GF-D8 (cell line): ENCODE measurements around the gene HNMT.
"Not testable (repeated sequence)": the region's sequence is repeated elsewhere in the genome, so short reads cannot be mapped to it uniquely, and the experiment has no call there.

Experiments used
- DNase-seq: peaks from one replicate; lab custom pipeline; 2025; lab: John Stamatoyannopoulos, UW

HNMT gene

GRCh38 chr2:137975280-137976271, 11.3 kb downstream of the HNMT start:
- DNase-seq, result no peak

GRCh38 chr2:137976274-137976673, 12.0 kb downstream of the HNMT start:
- no peak for DNase-seq

DNA sequence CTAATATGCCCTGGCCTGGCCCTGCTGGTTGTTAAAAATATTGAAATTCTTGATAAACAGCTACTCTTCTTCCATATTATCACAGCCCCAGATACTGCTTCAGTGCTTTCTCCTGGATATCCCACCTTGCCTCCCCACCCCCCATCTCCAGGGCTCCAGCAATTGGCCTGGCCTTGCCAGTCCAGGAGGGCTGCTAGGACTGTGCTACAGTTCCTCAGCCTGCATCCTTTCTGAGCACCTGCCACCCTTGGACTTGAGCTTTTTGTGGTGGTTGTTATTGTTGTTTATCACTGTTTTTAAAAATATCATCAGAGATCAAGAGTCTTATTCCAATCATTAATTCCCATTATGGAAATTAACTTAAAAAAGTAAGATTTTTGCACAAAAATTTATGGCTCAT, 13.5 kb downstream of the HNMT start:
- no peak for DNase-seq

DNA sequence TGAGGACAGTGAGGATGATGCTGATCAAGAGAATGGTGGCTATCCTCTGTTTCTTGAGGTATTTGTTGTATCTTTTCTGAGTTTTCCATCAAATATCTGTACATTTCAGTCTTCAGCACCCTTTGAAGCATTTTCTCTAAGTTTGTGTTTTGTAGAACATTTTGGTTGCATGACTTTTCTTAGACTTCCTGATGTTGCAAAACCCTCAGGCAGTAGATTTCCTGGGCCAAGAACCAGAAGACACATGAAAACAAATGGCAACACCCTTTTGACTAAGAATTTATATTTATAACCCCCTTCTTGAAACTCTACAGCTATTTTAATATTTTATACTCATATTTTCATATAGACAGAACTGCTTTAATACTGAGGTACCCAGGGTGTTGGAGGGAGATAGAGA, 16.2 kb downstream of the HNMT start:
- no peak for DNase-seq

GRCh38 chr2:137981112-137981656, 16.9 kb downstream of the HNMT start:
- DNase-seq, result no peak

GRCh38 chr2:137983581-137983980, 19.3 kb downstream of the HNMT start:
- no peak for DNase-seq

DNA sequence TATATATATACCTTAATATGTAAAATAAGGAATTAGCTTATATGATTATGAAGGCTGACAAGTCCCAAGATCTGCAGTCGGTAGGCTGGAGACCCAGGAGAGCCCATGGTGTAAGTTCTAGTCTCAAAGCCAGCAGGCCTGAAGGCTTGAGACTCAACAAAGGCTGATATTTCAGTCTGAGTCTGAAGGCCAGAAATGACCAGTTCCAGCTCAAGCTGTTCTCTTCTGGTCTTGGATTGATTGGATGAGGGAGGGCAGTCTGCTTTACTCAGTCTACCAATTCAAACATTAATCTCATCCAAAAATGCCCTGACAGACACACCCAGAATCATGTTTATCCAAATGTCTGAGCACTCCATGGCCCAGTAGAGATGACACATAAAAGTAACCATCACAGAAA, 22.0 kb downstream of the HNMT start:
- no peak for DNase-seq

DNA sequence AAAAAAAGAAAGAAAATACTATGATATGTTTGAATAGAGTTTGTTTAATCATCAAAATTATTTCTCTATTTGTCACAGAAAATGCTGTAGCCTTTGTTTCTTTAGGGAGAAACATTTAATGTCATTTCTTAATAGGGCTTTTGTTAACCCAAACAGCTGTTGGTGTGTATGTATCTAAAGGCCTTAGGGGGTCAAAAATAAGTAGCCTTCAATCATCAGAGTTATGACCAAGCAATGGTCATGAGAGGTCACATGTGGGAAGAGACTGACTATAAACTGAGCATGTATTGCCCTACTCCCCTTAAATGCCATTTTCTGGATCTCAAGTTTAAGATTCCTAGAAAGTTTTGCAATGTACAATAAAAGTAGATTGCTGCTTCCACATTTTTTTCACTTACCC, 22.7 kb downstream of the HNMT start:
- no peak for DNase-seq

DNA sequence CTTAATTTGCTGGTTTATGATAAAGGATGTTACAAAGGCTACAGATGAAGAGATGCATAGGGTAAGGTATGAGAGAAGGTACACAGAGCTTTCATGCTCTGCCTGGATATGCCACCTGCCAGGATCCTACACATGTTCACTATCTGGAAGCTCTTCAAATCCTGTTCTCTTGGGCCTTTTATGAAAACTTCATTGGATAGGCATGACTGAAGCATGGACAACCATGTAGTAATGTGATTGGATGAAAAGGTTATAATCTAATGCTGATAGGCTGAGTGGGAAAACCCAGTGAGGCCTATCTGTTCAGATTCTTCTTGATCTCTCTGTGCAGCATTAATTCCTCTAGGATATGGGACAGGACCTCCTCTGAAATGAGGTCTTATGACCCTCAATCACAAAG, 26.8 kb downstream of the HNMT start:
- DNase-seq, result no peak

DNA sequence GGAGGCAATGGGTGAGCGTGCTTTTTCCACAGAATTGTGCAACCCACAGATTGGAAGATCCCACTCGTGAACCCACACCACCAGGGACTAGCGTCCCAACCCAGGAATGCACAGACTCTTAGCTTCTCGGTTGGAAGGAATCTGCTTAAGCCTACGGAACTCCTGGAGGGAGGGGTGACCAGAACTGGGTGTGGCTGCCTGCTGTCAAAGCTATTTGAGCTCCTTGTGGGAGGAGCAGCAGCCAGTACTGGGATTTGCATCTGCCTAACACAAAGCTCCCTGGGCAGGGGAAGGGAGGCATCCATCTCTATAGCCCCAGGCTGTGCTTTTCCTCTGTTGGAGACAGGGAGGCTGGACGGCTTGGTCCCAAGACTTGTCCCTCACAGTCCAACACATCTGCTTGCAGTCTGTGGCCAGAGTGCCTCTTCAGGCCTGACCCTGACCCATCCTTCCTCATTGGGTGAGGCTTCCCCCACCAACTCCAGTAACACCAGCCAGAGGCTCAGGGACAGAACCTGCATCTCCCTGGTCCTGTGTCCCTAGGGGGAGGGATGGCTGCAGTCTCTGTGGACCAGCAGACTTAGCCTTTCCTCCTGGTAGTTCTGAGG, 27.9 kb downstream of the HNMT start:
- no peak for DNase-seq

- not testable (repeated sequence) for DNase-seq
Measured at GRCh38 chr2:137993715-137994476, 29.6 kb downstream of the HNMT start.

- DNase-seq, result not testable (repeated sequence)
Measured at GRCh38 chr2:137995368-137995767, 31.1 kb downstream of the HNMT start.

DNA sequence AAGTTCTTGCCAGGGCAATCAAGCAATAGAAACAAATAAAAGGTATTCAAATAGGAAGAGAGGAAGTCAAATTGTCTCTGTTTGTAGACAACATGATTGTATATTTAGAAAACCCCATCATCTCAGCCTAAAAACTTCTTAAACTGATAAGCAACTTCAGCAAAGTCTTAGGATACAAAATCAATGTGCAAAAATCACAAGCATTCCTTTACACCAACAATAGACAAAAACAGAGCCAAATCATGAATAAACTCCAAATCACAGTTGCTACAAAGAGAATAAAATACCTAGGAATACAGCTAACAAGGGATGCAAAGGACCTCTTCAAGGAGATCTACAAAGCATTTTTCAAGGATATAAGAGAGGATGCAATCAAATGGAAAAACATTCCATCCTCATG, 31.9 kb downstream of the HNMT start:
- DNase-seq, result not testable (repeated sequence)

GRCh38 chr2:137997733-137998132, 33.5 kb downstream of the HNMT start:
- DNase-seq, result no peak

DNA sequence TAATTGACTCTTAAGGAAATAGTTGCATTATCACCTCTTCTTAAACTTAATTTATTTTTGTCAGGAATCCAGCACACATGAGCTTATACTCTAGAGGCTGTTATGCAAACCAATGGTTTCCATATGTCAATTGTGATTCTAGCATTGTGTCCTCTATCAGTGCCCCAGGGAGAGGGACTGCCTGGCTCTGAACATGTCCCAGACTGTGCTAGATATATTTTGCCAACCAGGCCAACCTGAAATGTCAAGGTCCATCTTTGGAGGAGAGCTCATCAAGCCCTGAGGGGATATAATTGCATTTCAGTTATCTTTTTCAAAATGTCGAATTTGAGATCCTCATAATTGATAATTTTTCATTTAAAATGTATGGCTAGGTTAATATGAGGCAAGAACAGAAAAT, 34.2 kb downstream of the HNMT start:
- DNase-seq, result no peak

DNA sequence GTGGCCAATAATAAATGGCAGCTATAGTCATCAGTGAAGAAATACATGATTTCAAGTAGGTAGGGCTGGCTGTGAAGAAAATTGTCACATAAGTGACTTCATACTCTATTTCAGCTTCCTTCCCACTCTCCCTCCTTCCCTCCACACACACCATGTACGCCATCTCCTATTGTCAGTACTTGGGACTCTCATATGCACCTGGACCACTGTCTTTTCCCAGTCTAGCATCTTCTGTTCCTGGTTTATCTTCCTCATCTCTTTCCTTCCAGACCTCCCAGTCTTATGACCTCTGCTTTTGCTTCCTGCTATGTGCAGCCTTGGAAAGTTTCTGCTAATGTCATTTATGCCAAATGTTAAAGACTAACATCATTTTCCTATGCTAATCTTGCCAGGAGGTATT, 35.0 kb downstream of the HNMT start:
- no peak for DNase-seq

- DNase-seq, result no peak
Measured at GRCh38 chr2:138000009-138000408, 35.7 kb downstream of the HNMT start.

- no peak for DNase-seq
Measured at GRCh38 chr2:138000796-138001195, 36.5 kb downstream of the HNMT start.

- no peak for DNase-seq
Measured at GRCh38 chr2:138003411-138003810, 39.1 kb downstream of the HNMT start.

GRCh38 chr2:138007431-138007830, 43.2 kb downstream of the HNMT start:
- DNase-seq, result no peak

GRCh38 chr2:138009622-138010021, 45.3 kb downstream of the HNMT start:
- DNase-seq, result no peak

DNA sequence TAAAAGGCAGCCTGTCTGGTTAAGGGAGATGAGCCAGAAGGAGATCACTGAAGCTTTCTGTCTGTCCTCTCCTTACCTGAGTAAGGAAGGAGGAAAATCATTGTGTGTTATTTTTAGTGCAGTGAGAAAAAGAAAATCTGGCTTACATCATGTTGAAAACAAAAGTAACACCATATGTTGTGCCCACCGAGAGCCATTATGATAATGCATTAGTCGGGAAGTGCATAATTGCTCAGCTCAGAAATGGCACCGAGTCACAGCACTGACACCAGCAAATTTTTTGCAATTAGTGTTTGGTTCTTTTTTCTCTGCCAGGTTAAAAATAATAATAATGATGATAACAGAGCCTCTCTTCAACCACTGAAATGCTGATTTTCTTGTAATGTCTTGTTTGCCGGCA, 46.6 kb downstream of the HNMT start:
- DNase-seq, result no peak
